DOHH2 (cell line): Measurements from ENCODE around the gene CDH4.

Source experiments
- H3F3A ChIP-seq: fragments of 200-600 bp; sonication (generic), shearing (Covaris generic); 2 replicates; pipeline ENCODE4 v1.6.0; 2016; ENCODE audit warnings: antibody characterized with exemption, mild to moderate bottlenecking; ENCODE audit not compliant: control insufficient read depth, insufficient read depth
- H3K27ac ChIP-seq: fragments of 200-600 bp; sonication (generic); 2 replicates; pipeline ENCODE4 v1.5.1; 2014; ENCODE audit warnings: low read depth, mild to moderate bottlenecking, low read length, moderate library complexity
- H3K27me3 ChIP-seq: fragments of 200-600 bp; sonication (generic); 2 replicates; pipeline ENCODE4 v1.6.1; 2014; ENCODE audit warnings: mild to moderate bottlenecking, low read length, mixed read lengths; ENCODE audit not compliant: control insufficient read depth
- H3K36me3 ChIP-seq: fragments of 200-600 bp; sonication (generic); 2 replicates; pipeline ENCODE4 v1.6.1; 2014; ENCODE audit warnings: mild to moderate bottlenecking, low read length, moderate library complexity, mixed read lengths; ENCODE audit not compliant: control insufficient read depth
- H3K4me1 ChIP-seq: fragments of 200-600 bp; sonication (generic); 2 replicates; pipeline ENCODE4 v1.6.1; 2014; ENCODE audit warnings: mild to moderate bottlenecking, low read length, mixed read lengths; ENCODE audit not compliant: control insufficient read depth
- H3K4me2 ChIP-seq: fragments of 200-600 bp; sonication (generic); 2 replicates; pipeline ENCODE4 v1.6.0; 2014; ENCODE audit warnings: mild to moderate bottlenecking, low read length, moderate library complexity
- H3K4me3 ChIP-seq: fragments of 200-600 bp; sonication (generic); 2 replicates; pipeline ENCODE4 v1.5.1; 2014; ENCODE audit warnings: mild to moderate bottlenecking, low read length, mixed read lengths
- H3K79me2 ChIP-seq: fragments of 200-600 bp; sonication (generic); 2 replicates; pipeline ENCODE4 v1.6.1; 2014; ENCODE audit warnings: mild to moderate bottlenecking, low read length, mixed read lengths; ENCODE audit not compliant: control insufficient read depth
- H3K9me2 ChIP-seq: fragments of 200-600 bp; sonication (generic); replicated peaks from 2 replicates; pipeline ENCODE4 v1.6.1; 2014; ENCODE audit warnings: mild to moderate bottlenecking, low read length, mixed read lengths; ENCODE audit not compliant: control insufficient read depth
- H3K9me3 ChIP-seq: fragments of 200-600 bp; sonication (generic); 2 replicates; pipeline ENCODE4 v1.6.1; 2014; ENCODE audit warnings: antibody characterized with exemption, low read length, mixed read lengths; ENCODE audit not compliant: control insufficient read depth, insufficient read depth
- H4K20me1 ChIP-seq: fragments of 200-600 bp; sonication (generic); 2 replicates; pipeline ENCODE4 v1.6.0; 2014; ENCODE audit warnings: low read depth, mild to moderate bottlenecking, antibody characterized with exemption, low read length, moderate library complexity; ENCODE audit not compliant: control insufficient read depth, insufficient read depth
- CTCF ChIP-seq: fragments of 200-600 bp; sonication (generic); IDR thresholded peaks from one replicate; pipeline ENCODE4 v1.5.1; 2014; ENCODE audit warnings: antibody characterized with exemption, mild to moderate bottlenecking, low read depth, low read length; ENCODE audit not compliant: poor library complexity, severe bottlenecking
- EZH2phosphoT487 ChIP-seq: fragments of 200-600 bp; sonication (generic); IDR thresholded peaks from 2 replicates; pipeline ENCODE4 v1.6.1; 2017; ENCODE audit warnings: borderline replicate concordance, mild to moderate bottlenecking, antibody characterized with exemption, low read length, moderate library complexity, mixed read lengths

CDH4 gene

GRCh38 chr20:61628480-61628879 lies 376.4 kb downstream of the CDH4 start:
- H3K4me1 ChIP-seq: no peaks in the 10 kb centered on the region
- no peaks in the 10 kb centered on the region for H3K79me2 ChIP-seq
- TF ChIP-seq EZH2phosphoT487: no peak
- TF ChIP-seq CTCF: no peak
- H3F3A ChIP-seq: no peaks in the 10 kb centered on the region
- H3K27me3 ChIP-seq: no peaks in the 10 kb centered on the region
- no peak overlapping the region for H3K27ac ChIP-seq
- H3K4me3 ChIP-seq: no peak overlapping the region
- H3K4me2 ChIP-seq: no peak overlapping the region
- no peaks in the 10 kb centered on the region for H3K9me3 ChIP-seq
- no peaks in the 10 kb centered on the region for H3K36me3 ChIP-seq
- no peaks in the 10 kb centered on the region for H3K9me2 ChIP-seq
- H4K20me1 ChIP-seq: no peaks in the 10 kb centered on the region

DNA sequence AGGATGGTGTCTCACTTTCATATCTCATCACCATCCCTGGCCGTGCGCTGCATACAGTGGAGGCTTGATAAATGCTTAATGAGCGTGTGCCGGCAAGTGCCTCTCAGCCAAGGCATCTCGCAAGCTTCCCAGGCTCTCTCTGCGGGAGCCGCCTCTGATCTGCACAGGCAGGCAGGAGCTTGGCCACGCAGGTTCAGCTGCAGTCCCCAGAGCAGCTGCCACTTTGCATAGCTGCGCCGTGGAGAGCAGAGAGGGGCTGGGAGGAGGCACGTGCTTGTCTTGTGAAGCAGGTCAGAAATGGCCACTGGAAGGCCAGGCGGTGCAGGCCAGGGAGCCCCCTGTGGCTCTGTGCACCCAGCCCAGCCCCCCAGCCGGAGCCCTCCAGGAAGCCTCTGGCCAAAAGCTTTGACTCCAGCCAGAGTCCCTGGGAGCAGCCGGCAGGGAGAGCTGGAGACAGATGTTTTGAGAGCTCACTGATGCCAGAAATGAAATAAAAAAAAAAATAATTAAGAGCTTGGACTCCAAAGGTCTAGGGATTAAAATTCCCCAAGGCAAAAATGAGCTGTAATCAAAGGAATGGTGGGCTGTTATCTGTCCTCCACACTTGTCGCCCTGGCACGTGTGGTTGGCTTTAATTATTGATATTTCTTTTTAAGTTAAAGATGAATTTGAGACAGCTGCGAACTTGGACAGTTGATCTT lies 377.0 kb downstream of the CDH4 start:
- no peak overlapping the region for H3K4me2 ChIP-seq
- no peaks in the 10 kb centered on the region for H3F3A ChIP-seq
- no peaks in the 10 kb centered on the region for H3K27me3 ChIP-seq
- no peaks in the 10 kb centered on the region for H4K20me1 ChIP-seq
- no peaks in the 10 kb centered on the region for H3K79me2 ChIP-seq
- no peaks in the 10 kb centered on the region for H3K4me1 ChIP-seq
- no peaks in the 10 kb centered on the region for H3K9me2 ChIP-seq
- TF ChIP-seq EZH2phosphoT487 (no peak), CTCF (no peak)
- no peaks in the 10 kb centered on the region for H3K36me3 ChIP-seq
- no peaks in the 10 kb centered on the region for H3K9me3 ChIP-seq
- no peak overlapping the region for H3K27ac ChIP-seq
- H3K4me3 ChIP-seq: no peak overlapping the region

GRCh38 chr20:61629602-61630390 lies 377.7 kb downstream of the CDH4 start:
- Histone ChIP-seq H3K4me1 (no peaks in the 10 kb centered on the region), H4K20me1 (no peaks in the 10 kb centered on the region), H3K36me3 (no peaks in the 10 kb centered on the region), H3K27me3 (no peaks in the 10 kb centered on the region), H3K4me2 (no peak overlapping the region), H3K9me2 (no peaks in the 10 kb centered on the region), H3F3A (no peaks in the 10 kb centered on the region), H3K9me3 (no peaks in the 10 kb centered on the region), H3K27ac (no peak overlapping the region), H3K4me3 (no peak overlapping the region), H3K79me2 (no peaks in the 10 kb centered on the region)
- TF ChIP-seq CTCF (no peak), EZH2phosphoT487 (no peak)
